ENCODE data around the gene NIPSNAP3A.
A peak's percentile ranks its signal among the peaks of the same experiment; 100 is the strongest.

The NIPSNAP3A gene

GRCh38 chr9:104747245-104747564, 278 bp upstream of the NIPSNAP3A start:
- peak overlapping the region; percentile 69 for H3K27ac ChIP-seq (ENCODE audit: low read depth, low read length)
- no peak overlapping the region for H4K5ac ChIP-seq (ENCODE audit: low read length)
- no peaks in the 10 kb centered on the region for H3K36me3 ChIP-seq (ENCODE audit: control insufficient read depth, insufficient read depth, low read length)
- H2AK5ac ChIP-seq (ENCODE audit: low read length) = no peak overlapping the region
- H3K4me3 ChIP-seq (ENCODE audit: low read length) = peak overlapping the region; percentile 66
- peak overlapping the region; percentile 31 for H3K18ac ChIP-seq (ENCODE audit: low read length)
- no peaks in the 10 kb centered on the region for H3K79me1 ChIP-seq (ENCODE audit: low read length)
- peak overlapping the region; percentile 88 for H3K56ac ChIP-seq (ENCODE audit: low read length)
- no peak overlapping the region for H4K8ac ChIP-seq (ENCODE audit: low read depth, low read length)
- no peaks in the 10 kb centered on the region for H3K4me1 ChIP-seq (ENCODE audit: control insufficient read depth, low read depth, low read length)
- H3K23ac ChIP-seq (ENCODE audit: low read length) = no peak overlapping the region
- H3K27me3 ChIP-seq (ENCODE audit: insufficient read depth, low read length, poor library complexity) = no peaks in the 10 kb centered on the region
- no CpG with 5 or more reads among the region's 9 CpGs for WGBS (ENCODE audit: extremely low coverage, insufficient coverage, low lambda C conversion rate)
- H3K79me2 ChIP-seq (ENCODE audit: control insufficient read depth, insufficient read depth, low read length) = no peaks in the 10 kb centered on the region
- H2BK5ac ChIP-seq (ENCODE audit: low read length) = peak overlapping the region; percentile 26
- H2BK120ac ChIP-seq (ENCODE audit: low read depth, low read length) = no peak overlapping the region
- peak overlapping the region; percentile 89 for H3K4me2 ChIP-seq (ENCODE audit: low read length)
- peak overlapping the region; percentile 82 for H3K9ac ChIP-seq (ENCODE audit: low read length)
- no peak overlapping the region for H3K4ac ChIP-seq (ENCODE audit: low read depth, low read length)
- DNase-seq = no peak
- peak overlapping the region; percentile 41 for H2BK15ac ChIP-seq (replicated peaks; ENCODE audit: low read depth)

DNA sequence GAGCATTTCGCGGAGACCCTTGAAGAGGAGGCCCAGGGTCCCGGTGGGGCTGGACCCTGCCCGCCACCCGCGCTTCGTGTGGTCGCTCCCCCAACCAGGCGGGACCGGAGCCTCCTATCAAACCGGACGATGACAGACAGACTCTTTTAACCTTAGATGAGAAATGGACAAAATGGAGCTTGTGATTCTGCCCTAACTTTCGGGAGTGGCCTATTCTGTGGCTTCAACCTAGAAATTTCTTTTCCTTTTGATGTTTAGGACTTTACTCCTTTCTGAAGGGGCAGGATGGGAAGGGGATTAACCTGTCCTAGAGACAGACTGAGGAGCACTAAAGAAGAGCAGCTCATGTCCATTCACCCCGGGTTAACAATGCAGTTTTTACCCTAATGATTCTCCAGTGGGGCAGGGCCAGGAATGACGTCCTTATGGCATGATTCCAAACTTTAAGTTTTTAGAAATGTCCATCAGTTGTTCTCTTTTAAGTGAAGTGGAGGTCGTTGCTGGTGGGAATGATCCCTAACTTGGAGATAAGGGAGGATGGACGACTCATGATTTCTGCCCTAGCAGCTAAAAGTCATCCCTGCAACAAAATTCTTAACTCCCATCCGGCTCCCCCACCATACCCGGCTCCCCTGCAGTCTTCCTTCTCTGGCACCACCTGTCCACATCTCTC, 1.0 kb downstream of the NIPSNAP3A start:
- Histone ChIP-seq H3K18ac (ENCODE audit: low read length) (peak overlapping the region; percentile 82), H3K23ac (ENCODE audit: low read length) (peak overlapping the region; percentile 92), H3K4me1 (ENCODE audit: control insufficient read depth, low read depth, low read length) (no peaks in the 10 kb centered on the region), H2BK120ac (ENCODE audit: low read depth, low read length) (no peak overlapping the region), H2BK5ac (ENCODE audit: low read length) (no peak overlapping the region), H3K79me2 (ENCODE audit: control insufficient read depth, insufficient read depth, low read length) (no peaks in the 10 kb centered on the region), H3K27ac (ENCODE audit: low read depth, low read length) (no peak overlapping the region), H4K5ac (ENCODE audit: low read length) (no peak overlapping the region), H3K79me1 (ENCODE audit: low read length) (no peaks in the 10 kb centered on the region), H3K27me3 (ENCODE audit: insufficient read depth, low read length, poor library complexity) (no peaks in the 10 kb centered on the region), H3K4me3 (ENCODE audit: low read length) (peak overlapping the region; percentile 56), H3K56ac (ENCODE audit: low read length) (peak overlapping the region; percentile 88), H3K4me2 (ENCODE audit: low read length) (peak overlapping the region; percentile 83), H3K4ac (ENCODE audit: low read depth, low read length) (peak overlapping the region; percentile 10), H3K36me3 (ENCODE audit: control insufficient read depth, insufficient read depth, low read length) (no peaks in the 10 kb centered on the region), H4K8ac (ENCODE audit: low read depth, low read length) (peak overlapping the region; percentile 81), H3K9ac (ENCODE audit: low read length) (peak overlapping the region; percentile 82), H2AK5ac (ENCODE audit: low read length) (no peak overlapping the region), H2BK15ac (replicated peaks; ENCODE audit: low read depth) (no peak overlapping the region)
- DNase-seq = no peak
- WGBS (ENCODE audit: extremely low coverage, insufficient coverage, low lambda C conversion rate) = no CpG with 5 or more reads among the region's 19 CpGs

DNA sequence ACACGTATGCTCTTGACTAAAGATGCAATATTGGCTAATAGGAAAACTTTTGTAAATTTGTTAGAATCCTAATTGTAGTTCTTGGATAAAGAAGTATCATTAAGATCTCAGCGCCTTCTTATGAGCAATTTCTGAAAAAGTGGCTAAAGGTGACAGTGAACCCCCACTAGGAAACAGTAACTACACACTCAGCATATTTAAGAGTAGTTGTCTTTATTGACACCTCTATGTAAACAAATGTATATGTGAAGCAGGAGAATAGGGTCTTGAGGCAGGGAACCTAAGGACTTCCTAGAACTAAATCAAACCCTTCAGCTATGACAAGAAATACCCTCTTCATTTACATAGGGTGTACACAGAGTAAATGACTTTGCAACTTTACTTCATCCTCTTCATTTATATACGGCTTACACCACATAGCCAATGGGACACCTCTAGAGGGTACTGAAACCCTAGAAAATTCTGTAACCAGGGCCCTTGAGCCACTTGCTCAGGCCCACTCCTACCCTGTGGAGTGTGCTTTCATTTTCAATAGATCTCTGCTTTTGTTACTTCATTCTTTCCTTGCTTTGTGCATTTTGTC, 2.8 kb downstream of the NIPSNAP3A start:
- Histone ChIP-seq H2BK15ac (replicated peaks; ENCODE audit: low read depth) (no peak overlapping the region), H4K8ac (ENCODE audit: low read depth, low read length) (no peak overlapping the region), H2AK5ac (ENCODE audit: low read length) (no peak overlapping the region), H2BK5ac (ENCODE audit: low read length) (no peak overlapping the region), H3K27me3 (ENCODE audit: insufficient read depth, low read length, poor library complexity) (no peaks in the 10 kb centered on the region), H3K79me2 (ENCODE audit: control insufficient read depth, insufficient read depth, low read length) (no peaks in the 10 kb centered on the region), H3K4me1 (ENCODE audit: control insufficient read depth, low read depth, low read length) (no peaks in the 10 kb centered on the region), H3K4me3 (ENCODE audit: low read length) (no peak overlapping the region), H2BK120ac (ENCODE audit: low read depth, low read length) (no peak overlapping the region), H3K4me2 (ENCODE audit: low read length) (no peak overlapping the region), H3K9ac (ENCODE audit: low read length) (no peak overlapping the region), H3K56ac (ENCODE audit: low read length) (no peak overlapping the region), H4K5ac (ENCODE audit: low read length) (no peak overlapping the region), H3K4ac (ENCODE audit: low read depth, low read length) (no peak overlapping the region), H3K36me3 (ENCODE audit: control insufficient read depth, insufficient read depth, low read length) (no peaks in the 10 kb centered on the region), H3K18ac (ENCODE audit: low read length) (no peak overlapping the region), H3K23ac (ENCODE audit: low read length) (no peak overlapping the region), H3K27ac (ENCODE audit: low read depth, low read length) (no peak overlapping the region), H3K79me1 (ENCODE audit: low read length) (no peaks in the 10 kb centered on the region)
- WGBS (ENCODE audit: extremely low coverage, insufficient coverage, low lambda C conversion rate) = no CpG with 5 or more reads among the region's 3 CpGs
- DNase-seq = no peak

GRCh38 chr9:104758974-104759373, 11.5 kb downstream of the NIPSNAP3A start:
- H3K23ac ChIP-seq (ENCODE audit: low read length) = no peak overlapping the region
- H3K4ac ChIP-seq (ENCODE audit: low read depth, low read length) = no peak overlapping the region
- H3K36me3 ChIP-seq (ENCODE audit: control insufficient read depth, insufficient read depth, low read length) = no peaks in the 10 kb centered on the region
- H4K8ac ChIP-seq (ENCODE audit: low read depth, low read length) = no peak overlapping the region
- no peak overlapping the region for H2BK120ac ChIP-seq (ENCODE audit: low read depth, low read length)
- no peak overlapping the region for H3K27ac ChIP-seq (ENCODE audit: low read depth, low read length)
- H3K4me2 ChIP-seq (ENCODE audit: low read length) = no peak overlapping the region
- no peak overlapping the region for H3K9ac ChIP-seq (ENCODE audit: low read length)
- H3K56ac ChIP-seq (ENCODE audit: low read length) = no peak overlapping the region
- WGBS (ENCODE audit: extremely low coverage, insufficient coverage, low lambda C conversion rate) = no CpG with 5 or more reads among the region's 3 CpGs
- H4K5ac ChIP-seq (ENCODE audit: low read length) = no peak overlapping the region
- H3K79me2 ChIP-seq (ENCODE audit: control insufficient read depth, insufficient read depth, low read length) = no peaks in the 10 kb centered on the region
- no peaks in the 10 kb centered on the region for H3K27me3 ChIP-seq (ENCODE audit: insufficient read depth, low read length, poor library complexity)
- no peak overlapping the region for H2BK5ac ChIP-seq (ENCODE audit: low read length)
- no peak overlapping the region for H2BK15ac ChIP-seq (replicated peaks; ENCODE audit: low read depth)
- H3K4me1 ChIP-seq (ENCODE audit: control insufficient read depth, low read depth, low read length) = no peaks in the 10 kb centered on the region
- no peak overlapping the region for H3K18ac ChIP-seq (ENCODE audit: low read length)
- H2AK5ac ChIP-seq (ENCODE audit: low read length) = no peak overlapping the region
- DNase-seq = no peak
- no peak overlapping the region for H3K4me3 ChIP-seq (ENCODE audit: low read length)
- no peaks in the 10 kb centered on the region for H3K79me1 ChIP-seq (ENCODE audit: low read length)

DNA sequence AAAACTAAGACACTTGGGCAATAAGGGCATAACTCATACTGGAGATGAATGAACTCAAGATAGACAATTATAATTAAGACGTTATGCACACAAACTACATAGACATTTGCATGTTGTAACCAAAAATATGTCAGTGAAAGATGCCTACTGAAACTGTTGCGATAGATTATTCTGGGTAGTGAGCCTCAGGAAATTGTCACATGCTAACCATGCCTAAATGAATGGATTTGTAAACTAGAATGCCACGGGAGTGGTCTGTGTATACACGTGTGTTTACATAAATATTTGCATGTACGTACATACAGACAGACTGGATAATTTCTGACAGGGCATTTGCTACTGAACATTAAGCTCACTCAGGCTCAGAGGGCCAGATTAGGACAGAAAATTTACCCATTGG, 17.7 kb downstream of the NIPSNAP3A start:
- Histone ChIP-seq H3K9ac (ENCODE audit: low read length) (no peak overlapping the region), H3K4me3 (ENCODE audit: low read length) (no peak overlapping the region), H3K56ac (ENCODE audit: low read length) (no peak overlapping the region), H3K23ac (ENCODE audit: low read length) (no peak overlapping the region), H2AK5ac (ENCODE audit: low read length) (no peak overlapping the region), H3K27ac (ENCODE audit: low read depth, low read length) (no peak overlapping the region), H3K18ac (ENCODE audit: low read length) (no peak overlapping the region), H3K36me3 (ENCODE audit: control insufficient read depth, insufficient read depth, low read length) (no peaks in the 10 kb centered on the region), H3K79me2 (ENCODE audit: control insufficient read depth, insufficient read depth, low read length) (no peaks in the 10 kb centered on the region), H3K4me1 (ENCODE audit: control insufficient read depth, low read depth, low read length) (no peaks in the 10 kb centered on the region), H3K4ac (ENCODE audit: low read depth, low read length) (no peak overlapping the region), H4K8ac (ENCODE audit: low read depth, low read length) (no peak overlapping the region), H2BK5ac (ENCODE audit: low read length) (no peak overlapping the region), H3K4me2 (ENCODE audit: low read length) (no peak overlapping the region), H3K79me1 (ENCODE audit: low read length) (no peaks in the 10 kb centered on the region), H2BK15ac (replicated peaks; ENCODE audit: low read depth) (no peak overlapping the region), H3K27me3 (ENCODE audit: insufficient read depth, low read length, poor library complexity) (no peaks in the 10 kb centered on the region), H4K5ac (ENCODE audit: low read length) (no peak overlapping the region), H2BK120ac (ENCODE audit: low read depth, low read length) (no peak overlapping the region)
- DNase-seq = no peak
- WGBS (ENCODE audit: extremely low coverage, insufficient coverage, low lambda C conversion rate) = no CpG with 5 or more reads among the region's 5 CpGs

DNA sequence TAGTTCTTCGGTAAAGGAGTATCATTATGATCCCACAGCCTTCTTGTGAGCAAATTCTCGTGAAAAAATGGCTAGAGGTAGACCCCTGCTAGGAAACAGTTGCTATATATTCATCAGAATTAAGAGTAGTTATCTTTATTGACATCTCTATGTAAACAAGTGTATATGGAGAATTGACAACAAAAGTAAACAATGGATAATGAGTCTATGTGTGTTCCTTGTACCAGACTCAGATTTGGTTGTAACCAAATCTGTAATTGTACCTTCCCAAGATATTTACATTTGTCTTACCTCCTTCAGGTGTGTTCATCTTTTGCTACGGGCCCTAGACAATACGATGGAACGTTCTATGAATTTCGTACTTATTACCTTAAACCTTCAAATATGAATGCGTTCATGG, 18.5 kb downstream of the NIPSNAP3A start:
- no peak overlapping the region for H3K9ac ChIP-seq (ENCODE audit: low read length)
- WGBS (ENCODE audit: extremely low coverage, insufficient coverage, low lambda C conversion rate) = no CpG with 5 or more reads among the region's 7 CpGs
- no peak overlapping the region for H3K56ac ChIP-seq (ENCODE audit: low read length)

More for the DNA sequence above, 18.5 kb downstream of the NIPSNAP3A start:
- H3K23ac ChIP-seq (ENCODE audit: low read length) = no peak overlapping the region
- H2BK15ac ChIP-seq (replicated peaks; ENCODE audit: low read depth) = no peak overlapping the region
- H3K27me3 ChIP-seq (ENCODE audit: insufficient read depth, low read length, poor library complexity) = no peaks in the 10 kb centered on the region
- no peaks in the 10 kb centered on the region for H3K79me1 ChIP-seq (ENCODE audit: low read length)
- H3K4me2 ChIP-seq (ENCODE audit: low read length) = no peak overlapping the region
- no peak overlapping the region for H3K4ac ChIP-seq (ENCODE audit: low read depth, low read length)
- no peak overlapping the region for H3K4me3 ChIP-seq (ENCODE audit: low read length)
- H3K27ac ChIP-seq (ENCODE audit: low read depth, low read length) = no peak overlapping the region
- H3K18ac ChIP-seq (ENCODE audit: low read length) = no peak overlapping the region
- H3K36me3 ChIP-seq (ENCODE audit: control insufficient read depth, insufficient read depth, low read length) = no peaks in the 10 kb centered on the region
- H4K5ac ChIP-seq (ENCODE audit: low read length) = no peak overlapping the region
- H2BK5ac ChIP-seq (ENCODE audit: low read length) = no peak overlapping the region
- no peak for DNase-seq
- no peaks in the 10 kb centered on the region for H3K4me1 ChIP-seq (ENCODE audit: control insufficient read depth, low read depth, low read length)
- no peak overlapping the region for H4K8ac ChIP-seq (ENCODE audit: low read depth, low read length)
- no peaks in the 10 kb centered on the region for H3K79me2 ChIP-seq (ENCODE audit: control insufficient read depth, insufficient read depth, low read length)
- H2AK5ac ChIP-seq (ENCODE audit: low read length) = no peak overlapping the region
- H2BK120ac ChIP-seq (ENCODE audit: low read depth, low read length) = no peak overlapping the region
